ENCODE results near the gene SLC22A17. TPM values are rescaled to one million over a fixed set of nuclear protein-coding genes. Genes with fewer than 3 reads are reported as not detected.
A peak's percentile ranks its signal among the peaks of the same experiment; 100 is the strongest.

SLC22A17 gene
- total RNA-seq, 1 donor from 2014 or later: 22.2 TPM

- H3K27me3 ChIP-seq: no peaks in the 10 kb centered on the region
- no peaks in the 10 kb centered on the region for H3K9me3 ChIP-seq (ENCODE audit: low read depth)
- H3K27me3 Mint-ChIP-seq (ENCODE audit: insufficient read depth, low read depth): peaks cover 13% of the 10 kb centered on the region
- H3K36me3 Mint-ChIP-seq: peaks cover 27% of the 10 kb centered on the region
- H3K4me3 ChIP-seq: no peak overlapping the region
- peak overlapping the region; percentile 47 for H3K4me3 Mint-ChIP-seq
- H2AFZ ChIP-seq (replicated peaks): no peak overlapping the region
- H3K79me2 ChIP-seq (ENCODE audit: low read depth): peaks cover 29% of the 10 kb centered on the region
- TF ChIP-seq EZH2 (IDR thresholded peaks at IDR 0.05): no peak
- no peak for TF ChIP-seq CTCF (IDR thresholded peaks at IDR 0.05)
- no peak for TF ChIP-seq EZH2phosphoT487 (IDR thresholded peaks at IDR 0.05)
- peaks cover 20% of the 10 kb centered on the region for H4K20me1 ChIP-seq (ENCODE audit: low read depth)
- peaks cover 27% of the 10 kb centered on the region for H3K4me1 Mint-ChIP-seq
- H3F3A ChIP-seq (ENCODE audit: low read depth): peaks cover 67% of the 10 kb centered on the region
- H3K9me3 Mint-ChIP-seq: no peaks in the 10 kb centered on the region
- H3K27ac ChIP-seq: no peak overlapping the region
- DNase-seq (ENCODE audit: low spot score): no peak
- no peak overlapping the region for H3K9ac ChIP-seq
- peaks cover 14% of the 10 kb centered on the region for H3K36me3 ChIP-seq
- no peak overlapping the region for H3K27ac Mint-ChIP-seq
- H3K4me1 ChIP-seq: peaks cover 22% of the 10 kb centered on the region
- H3K4me2 ChIP-seq: peak overlapping the region; percentile 95
Observed at GRCh38 chr14:23323838-23324454, 28.7 kb downstream of the SLC22A17 start.

- peaks cover 14% of the 10 kb centered on the region for H3K36me3 ChIP-seq
- no peak for TF ChIP-seq EZH2 (IDR thresholded peaks at IDR 0.05)
- no peak for TF ChIP-seq EZH2phosphoT487 (IDR thresholded peaks at IDR 0.05)
- no peak for TF ChIP-seq CTCF (IDR thresholded peaks at IDR 0.05)
- no peaks in the 10 kb centered on the region for H3K9me3 ChIP-seq (ENCODE audit: low read depth)
- Mint-ChIP-seq H3K36me3 (peaks cover 27% of the 10 kb centered on the region), H3K27ac (peak overlapping the region; percentile 98), H3K9me3 (no peaks in the 10 kb centered on the region), H3K4me3 (peak overlapping the region; percentile 98), H3K4me1 (peaks cover 27% of the 10 kb centered on the region), H3K27me3 (ENCODE audit: insufficient read depth, low read depth) (peaks cover 13% of the 10 kb centered on the region)
- peak overlapping the region; percentile 98 for H3K9ac ChIP-seq
- peak overlapping the region; percentile 96 for H3K4me3 ChIP-seq
- H3K79me2 ChIP-seq (ENCODE audit: low read depth): peaks cover 29% of the 10 kb centered on the region
- no peaks in the 10 kb centered on the region for H3K27me3 ChIP-seq
- H3K4me2 ChIP-seq: peak overlapping the region; percentile 95
- peaks cover 20% of the 10 kb centered on the region for H4K20me1 ChIP-seq (ENCODE audit: low read depth)
- H3K4me1 ChIP-seq: peaks cover 22% of the 10 kb centered on the region
- peaks cover 67% of the 10 kb centered on the region for H3F3A ChIP-seq (ENCODE audit: low read depth)
- peak overlapping the region; percentile 4 for H3K27ac ChIP-seq
- DNase-seq (ENCODE audit: low spot score): no peak
- no peak overlapping the region for H2AFZ ChIP-seq (replicated peaks)
Observed at GRCh38 chr14:23322568-23323517, 29.8 kb downstream of the SLC22A17 start.

GRCh38 chr14:23321572-23322547 lies 30.8 kb downstream of the SLC22A17 start:
- H3K36me3 ChIP-seq: peaks cover 14% of the 10 kb centered on the region
- Mint-ChIP-seq H3K4me3 (peak overlapping the region; percentile 98), H3K27ac (peak overlapping the region; percentile 98), H3K27me3 (ENCODE audit: insufficient read depth, low read depth) (peaks cover 13% of the 10 kb centered on the region), H3K36me3 (peaks cover 27% of the 10 kb centered on the region), H3K9me3 (no peaks in the 10 kb centered on the region), H3K4me1 (peaks cover 27% of the 10 kb centered on the region)
- H4K20me1 ChIP-seq (ENCODE audit: low read depth): peaks cover 20% of the 10 kb centered on the region
- TF ChIP-seq EZH2 (IDR thresholded peaks at IDR 0.05): no peak
- no peak for TF ChIP-seq EZH2phosphoT487 (IDR thresholded peaks at IDR 0.05)
- no peak for TF ChIP-seq CTCF (IDR thresholded peaks at IDR 0.05)
- H3K27me3 ChIP-seq: no peaks in the 10 kb centered on the region
- H3K9ac ChIP-seq: peak overlapping the region; percentile 98
- H3K9me3 ChIP-seq (ENCODE audit: low read depth): no peaks in the 10 kb centered on the region
- DNase-seq (ENCODE audit: low spot score): peak; percentile 58
- H3F3A ChIP-seq (ENCODE audit: low read depth): peaks cover 57% of the 10 kb centered on the region
- H3K4me1 ChIP-seq: peaks cover 22% of the 10 kb centered on the region
- H3K27ac ChIP-seq: peak overlapping the region; percentile 97
- H3K4me3 ChIP-seq: peak overlapping the region; percentile 96
- peaks cover 29% of the 10 kb centered on the region for H3K79me2 ChIP-seq (ENCODE audit: low read depth)
- peak overlapping the region; percentile 95 for H3K4me2 ChIP-seq
- peak overlapping the region; percentile 82 for H2AFZ ChIP-seq (replicated peaks)
